ENCODE data around the gene SLC18A2. TPM values are rescaled to one million over a fixed set of nuclear protein-coding genes. Genes with fewer than 3 reads are reported as not detected.

The SLC18A2 gene
- total and polyA plus RNA-seq, 7 donors: 0.23 to 1.4 (median 0.55) TPM

DNA sequence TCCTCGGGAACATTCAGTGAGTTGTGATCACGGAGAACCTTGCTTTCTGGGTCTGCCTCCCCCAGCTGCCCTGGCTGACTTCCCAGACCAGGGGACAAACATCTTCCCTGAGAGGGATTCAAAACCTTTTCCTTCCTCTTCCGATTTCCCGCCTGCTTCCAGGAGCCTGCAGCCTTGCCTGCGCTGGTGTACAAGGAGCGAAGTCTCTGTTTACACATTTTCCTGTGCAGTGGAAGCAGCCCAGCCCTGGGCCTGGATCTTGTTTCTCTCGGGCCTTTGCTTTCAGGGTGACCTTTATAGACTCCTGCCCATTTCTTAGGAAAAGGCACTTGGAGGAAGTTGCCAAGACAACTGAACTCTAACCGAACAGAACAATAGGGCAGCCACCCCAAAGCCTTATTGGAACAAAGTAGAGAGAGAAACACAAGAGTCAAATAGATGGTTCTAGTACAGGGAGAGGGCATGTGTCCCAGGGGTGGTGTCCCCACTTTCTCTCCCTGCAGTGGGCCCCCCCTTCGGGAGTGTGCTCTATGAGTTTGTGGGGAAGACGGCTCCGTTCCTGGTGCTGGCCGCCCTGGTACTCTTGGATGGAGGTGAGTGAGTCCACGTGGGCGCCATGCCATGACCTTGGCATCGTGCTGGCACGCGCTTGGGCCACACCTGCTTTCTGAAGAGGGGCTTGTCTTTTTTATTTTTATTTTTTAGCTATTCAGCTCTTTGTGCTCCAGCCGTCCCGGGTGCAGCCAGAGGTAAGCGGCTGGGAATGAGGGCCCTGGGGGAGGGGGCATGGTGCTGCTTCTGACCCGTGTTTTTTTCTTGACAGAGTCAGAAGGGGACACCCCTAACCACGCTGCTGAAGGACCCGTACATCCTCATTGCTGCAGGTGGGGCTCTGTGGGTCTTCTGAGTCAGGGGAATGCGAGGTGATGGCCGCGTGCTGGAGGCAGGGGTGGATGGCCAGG is 14.1 kb downstream of the SLC18A2 start:
- WGBS, 2 donors: 74 to 82% methylated on average over 26 of the region's 26 CpGs
- H3K9me3 ChIP-seq: no peaks in the 10 kb centered on the region
- no peaks in the 10 kb centered on the region for H3K4me1 ChIP-seq
- peaks cover 0 to 11% (median 0%) of the 10 kb centered on the region in 3 donors for H3K27me3 ChIP-seq
- H3K27ac ChIP-seq: no peak overlapping the region
- no peak overlapping the region for H3K4me3 ChIP-seq
- DNase-seq: no peak
- no peaks in the 10 kb centered on the region for H3K36me3 ChIP-seq
- intact Hi-C loops (cut with DNase I): no loop called here
- TF ChIP-seq POLR2A (IDR thresholded peaks at IDR 0.05) (no peak), CTCF (IDR thresholded peaks at IDR 0.05) (no peak), EP300 (IDR thresholded peaks at IDR 0.05) (no peak), POLR2AphosphoS5 (IDR thresholded peaks at IDR 0.05) (no peak)

DNA sequence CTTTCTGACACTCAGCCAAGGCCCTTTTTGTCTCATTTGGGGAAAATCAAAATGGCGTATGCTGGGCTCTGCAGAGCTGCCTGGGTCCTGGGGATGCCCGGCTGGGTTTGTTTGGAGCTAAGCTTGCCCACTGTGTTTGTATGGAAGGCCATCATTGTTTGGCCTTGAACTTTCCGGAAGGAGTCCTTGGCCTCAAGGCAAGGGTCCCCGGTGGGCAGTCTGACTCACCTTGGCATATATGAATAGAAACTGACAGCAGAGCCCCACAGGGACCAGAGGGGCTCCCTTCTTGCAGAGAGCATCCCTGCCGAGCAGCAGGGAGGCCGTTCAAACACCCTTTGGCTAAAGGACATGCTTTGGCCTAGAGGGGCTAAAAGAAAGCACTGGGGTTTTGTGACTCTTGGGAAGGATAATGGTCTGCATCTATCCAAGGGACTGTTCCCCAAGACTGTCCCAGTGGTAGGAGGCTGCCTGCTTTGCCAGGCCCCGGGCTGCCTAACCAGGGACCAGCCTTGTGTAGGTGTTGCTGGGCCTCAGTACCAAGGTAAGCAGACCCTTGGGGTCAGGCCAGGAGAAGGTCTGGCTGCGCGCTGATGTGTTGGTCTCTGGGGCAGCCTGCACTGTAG is 15.0 kb downstream of the SLC18A2 start:
- intact Hi-C loops (cut with DNase I): no loop called here
- Histone ChIP-seq H3K4me1 (no peaks in the 10 kb centered on the region), H3K27me3 (peaks cover 0 to 18% (median 0%) of the 10 kb centered on the region in 3 donors), H3K4me3 (no peak overlapping the region), H3K9me3 (no peaks in the 10 kb centered on the region), H3K27ac (no peak overlapping the region), H3K36me3 (no peaks in the 10 kb centered on the region)
- DNase-seq: no peak
- WGBS, 2 donors: 95% methylated on average over 9 of the region's 9 CpGs
- TF ChIP-seq CTCF (IDR thresholded peaks at IDR 0.05) (no peak), EP300 (IDR thresholded peaks at IDR 0.05) (no peak), POLR2A (IDR thresholded peaks at IDR 0.05) (no peak), POLR2AphosphoS5 (IDR thresholded peaks at IDR 0.05) (no peak)

DNA sequence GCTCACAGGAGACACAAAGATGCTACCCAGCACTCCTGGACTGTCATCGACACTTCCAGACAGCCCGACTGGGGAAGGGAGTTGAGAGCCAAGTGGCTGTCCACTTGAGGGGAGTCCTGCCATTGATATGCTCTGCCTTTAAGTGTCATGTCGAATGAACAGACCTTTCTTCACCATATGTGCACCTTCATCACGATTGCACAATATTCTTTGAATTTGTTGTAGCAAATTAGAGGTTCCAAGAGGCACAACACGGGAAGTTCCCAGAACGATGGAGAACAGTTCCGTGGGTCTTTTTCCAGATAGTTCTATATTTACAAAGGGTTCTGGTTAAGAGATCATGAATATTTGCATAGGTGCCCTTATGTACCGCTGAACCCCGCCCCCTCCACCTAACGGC is 16.0 kb downstream of the SLC18A2 start:
- WGBS, 2 donors: 77 to 89% methylated on average over 10 of the region's 10 CpGs
- H3K36me3 ChIP-seq: no peaks in the 10 kb centered on the region
- no peak for TF ChIP-seq CTCF (IDR thresholded peaks at IDR 0.05)
- TF ChIP-seq POLR2A (IDR thresholded peaks at IDR 0.05): no peak
- no peak for TF ChIP-seq EP300 (IDR thresholded peaks at IDR 0.05)
- no peak for TF ChIP-seq POLR2AphosphoS5 (IDR thresholded peaks at IDR 0.05)
- H3K27ac ChIP-seq: no peak overlapping the region
- H3K4me1 ChIP-seq: no peaks in the 10 kb centered on the region
- no peak for DNase-seq
- H3K9me3 ChIP-seq: no peaks in the 10 kb centered on the region
- no peak overlapping the region for H3K4me3 ChIP-seq
- intact Hi-C loops (cut with DNase I): no loop called here
- peaks cover 0 to 27% (median 6%) of the 10 kb centered on the region in 3 donors for H3K27me3 ChIP-seq

GRCh38 chr10:117257721-117258120 is 16.8 kb downstream of the SLC18A2 start:
- WGBS, 2 donors: 93 to 96% methylated on average over 3 of the region's 3 CpGs

More at GRCh38 chr10:117257721-117258120, 16.8 kb downstream of the SLC18A2 start:
- intact Hi-C loops (cut with DNase I): no loop called here
- H3K27ac ChIP-seq: no peak overlapping the region
- peaks cover 0 to 34% (median 6%) of the 10 kb centered on the region in 3 donors for H3K27me3 ChIP-seq
- no peaks in the 10 kb centered on the region for H3K36me3 ChIP-seq
- H3K4me3 ChIP-seq: no peak overlapping the region
- no peaks in the 10 kb centered on the region for H3K4me1 ChIP-seq
- H3K9me3 ChIP-seq: no peaks in the 10 kb centered on the region
- TF ChIP-seq POLR2A (IDR thresholded peaks at IDR 0.05) (no peak), POLR2AphosphoS5 (IDR thresholded peaks at IDR 0.05) (no peak), EP300 (IDR thresholded peaks at IDR 0.05) (no peak), CTCF (IDR thresholded peaks at IDR 0.05) (no peak)
- DNase-seq: no peak

All from sigmoid colon (tissue), 7 donors.